CD4-positive, alpha-beta T cell (primary cell): Measurements from ENCODE around the gene TSPAN31. TPM values are rescaled to one million over a fixed set of nuclear protein-coding genes. Genes with fewer than 3 reads are reported as not detected.

Source experiments
- ATAC-seq: fragments of 200-7000 bp; cut with Tn5 transposase; one replicate; pipeline ENCODE4 v1.10.0; 2022; ENCODE audit warnings: mild to moderate bottlenecking; ENCODE audit not compliant: poor library complexity
- CTCF ChIA-PET: fragments of 350-600 bp; sonication (Branson Sonifier 250); formaldehyde crosslinking; loops from one replicate; lab custom pipeline; 2021; ENCODE audit warnings: antibody characterized with exemption, inconsistent platforms; lab: Charles Lee
- POLR2A ChIA-PET: fragments of 350-600 bp; sonication (Branson Sonifier 250); formaldehyde crosslinking; loops from one replicate; lab custom pipeline; 2021; ENCODE audit warnings: antibody characterized with exemption, inconsistent platforms; lab: Charles Lee
- DNase-seq, 14 experiments: peaks; one replicate each; pipeline ENCODE4 v3.0.0-alpha.2; 2013 to 2020; ENCODE audit warnings: mixed read lengths in 2 of 14
- H3K27ac ChIP-seq, 2 donors: one replicate each; pipeline versions ENCODE4 v1.5.1 to v1.7.0; 2013; ENCODE audit warnings: low read length in 2 of 2, low read depth in 1 of 2, mild to moderate bottlenecking in 1 of 2
- H3K27me3 ChIP-seq, 2 experiments: 1 replicate in 1 of 2; 2 replicates in 1 of 2; pipeline versions ENCODE4 v1.6.1 to v1.7.0; 2013; ENCODE audit warnings: low read length in 2 of 2, control low read depth in 1 of 2, mild to moderate bottlenecking in 1 of 2, moderate library complexity in 1 of 2; ENCODE audit not compliant: insufficient read depth in 2 of 2, control insufficient read depth in 1 of 2
- H3K36me3 ChIP-seq: one replicate; pipeline ENCODE4 v1.6.1; 2013; ENCODE audit warnings: low read length, control low read depth; ENCODE audit not compliant: insufficient read depth
- H3K4me1 ChIP-seq: one replicate; pipeline ENCODE4 v1.6.1; 2013; ENCODE audit warnings: low read length, control low read depth; ENCODE audit not compliant: insufficient read depth
- H3K4me3 ChIP-seq: one replicate; pipeline ENCODE4 v1.5.1; 2013; ENCODE audit warnings: mild to moderate bottlenecking, low read length, moderate library complexity
- H3K9me3 ChIP-seq, 2 experiments: 1 replicate in 1 of 2; 2 replicates in 1 of 2; pipeline versions ENCODE4 v1.6.1 to v1.7.0; 2013; ENCODE audit warnings: low read length in 2 of 2, mild to moderate bottlenecking in 2 of 2, control low read depth in 1 of 2, moderate library complexity in 1 of 2; ENCODE audit not compliant: control insufficient read depth in 1 of 2, insufficient read depth in 1 of 2
- H3K27ac Mint-ChIP-seq: one replicate; pipeline ENCODE4 v1.8.0; 2020; ENCODE audit warnings: mixed read lengths
- H3K27me3 Mint-ChIP-seq: one replicate; pipeline ENCODE4 v1.8.0; 2021; ENCODE audit warnings: mixed read lengths
- H3K36me3 Mint-ChIP-seq: one replicate; pipeline ENCODE4 v1.8.0; 2021; ENCODE audit warnings: low read depth, mixed read lengths
- H3K4me1 Mint-ChIP-seq: one replicate; pipeline ENCODE4 v1.8.0; 2021; ENCODE audit warnings: low read depth, mixed read lengths
- H3K4me3 Mint-ChIP-seq: one replicate; pipeline ENCODE4 v1.8.0; 2020; ENCODE audit warnings: mild to moderate bottlenecking, mixed read lengths
- H3K9me3 Mint-ChIP-seq: one replicate; pipeline ENCODE4 v1.8.0; 2020; ENCODE audit warnings: mixed read lengths
- CTCF ChIP-seq: fragments of 200-600 bp; IDR thresholded peaks from one replicate; pipeline ENCODE4 v1.8.0; 2022; ENCODE audit warnings: antibody characterized with exemption, mild to moderate bottlenecking
- intact Hi-C, 2 experiments: fragments of 100-400 bp; cut with DNase I in 1 of 2; cut with micrococcal nuclease in 1 of 2; formaldehyde crosslinking; loops; one replicate each; pipeline versions ENCODE4 v1.15.1 to v1.9.0; 2023 to 2025; cut with DNase I, micrococcal nuclease
- total RNA-seq, 174 experiments: library from RNA in 2 of 174; stranded (reverse) in 2 of 174; gene quantifications; one replicate each; pipeline ENCODE4 v1.2.3 and lab custom pipeline; 2021 to 2026

TSPAN31 gene
- total RNA-seq, 2 experiments from 2014 or later = 10.3 to 10.7 TPM

GRCh38 chr12:57753756-57754337 lies 9.0 kb downstream of the TSPAN31 start:
- Mint-ChIP-seq H3K4me3 (peak overlapping the region; percentile 89), H3K36me3 (peaks cover 51% of the 10 kb centered on the region), H3K9me3 (no peaks in the 10 kb centered on the region), H3K4me1 (peaks cover 65% of the 10 kb centered on the region), H3K27ac (peak overlapping the region; percentile 87), H3K27me3 (no peaks in the 10 kb centered on the region)
- H3K27ac ChIP-seq = peak overlapping the region; percentile 56 to 75
- ChIA-PET POLR2A (interaction anchor here (0.6 to 4.1 kb wide), 5 partner anchors 9 to 187 kb away, joined by 3 to 28 read pairs (median 4); partner anchors contain the start of genes EEF1AKMT3, METTL1, OS9 and TSPAN31), CTCF (no interaction called here)
- peaks cover 25% of the 10 kb centered on the region for H3K36me3 ChIP-seq
- no peak for TF ChIP-seq CTCF
- ATAC-seq = no peak
- no peaks in the 10 kb centered on the region for H3K27me3 ChIP-seq
- DNase-seq = peak in 2 of 14 experiments; percentile 16 to 28
- H3K9me3 ChIP-seq = no peaks in the 10 kb centered on the region
- intact Hi-C loops = loop anchor here (5.0 kb wide), 3 partner anchors 93 to 277 kb away; partner anchors contain the start of genes ARHGAP9 (in 1 of the 2), CTDSP2 (in 1 of the 2), DDIT3 (in 1 of the 2) and MBD6 (in 1 of the 2)
- H3K4me3 ChIP-seq = peak overlapping the region; percentile 61
- H3K4me1 ChIP-seq = peaks cover 57% of the 10 kb centered on the region

GRCh38 chr12:57754411-57755193 lies 9.8 kb downstream of the TSPAN31 start, which contains the start of gene MARCHF9:
Gene MARCHF9 (plus strand): TSS chr12:57755103. CDS start chr12:57755529, 426 bp downstream.
- H3K4me3 ChIP-seq = peak within 1 kb of the TSS; percentile 61
- intact Hi-C loops = loop anchor here (5.0 kb wide), 4 partner anchors 78 to 277 kb away; partner anchors contain the start of genes ARHGAP9 (in 1 of the 2), CTDSP2 (in 1 of the 2), DDIT3 (in 1 of the 2) and MBD6 (in 1 of the 2)
- peak within 1 kb of the TSS; percentile 92 for H3K4me3 Mint-ChIP-seq
- H3K27me3 Mint-ChIP-seq = no peaks in the 10 kb centered on the region
- DNase-seq (peak; percentile 68 to 95 (median 86)), ATAC-seq (peak; percentile 52)
- peak within 1 kb of the TSS; percentile 93 for H3K27ac Mint-ChIP-seq
- H3K36me3 ChIP-seq = peaks cover 25% of the 10 kb centered on the region
- H3K27ac ChIP-seq = peak within 1 kb of the TSS; percentile 56 to 75
- H3K9me3 Mint-ChIP-seq = no peaks in the 10 kb centered on the region
- H3K4me1 Mint-ChIP-seq = peaks cover 71% of the 10 kb centered on the region
- no peaks in the 10 kb centered on the region for H3K9me3 ChIP-seq
- ChIA-PET POLR2A (interaction anchor here (0.6 to 4.1 kb wide), 6 partner anchors 9 to 186 kb away, joined by 3 to 28 read pairs (median 6); partner anchors contain the start of genes CTDSP2, EEF1AKMT3, METTL1 and OS9), CTCF (interaction anchor here (2.4 to 2.5 kb wide), 2 partner anchors 13 to 28 kb away, joined by 12 to 20 read pairs; partner anchors contain the start of gene TSFM)
- no peak for TF ChIP-seq CTCF
- no peaks in the 10 kb centered on the region for H3K27me3 ChIP-seq
- peaks cover 52% of the 10 kb centered on the region for H3K36me3 Mint-ChIP-seq
- H3K4me1 ChIP-seq = peaks cover 63% of the 10 kb centered on the region

- Mint-ChIP-seq H3K27ac (no peak overlapping the region), H3K27me3 (no peaks in the 10 kb centered on the region), H3K36me3 (peaks cover 56% of the 10 kb centered on the region), H3K4me1 (peaks cover 73% of the 10 kb centered on the region), H3K9me3 (no peaks in the 10 kb centered on the region), H3K4me3 (no peak overlapping the region)
- no peak for TF ChIP-seq CTCF
- H3K9me3 ChIP-seq = no peaks in the 10 kb centered on the region
- ChIA-PET POLR2A (interaction anchor here (2.5 to 4.1 kb wide), 3 partner anchors 10 to 91 kb away, joined by 7 to 28 read pairs (median 26); partner anchors contain the start of genes CTDSP2 and TSPAN31), CTCF (interaction anchor here (2.4 to 2.5 kb wide), 2 partner anchors 14 to 27 kb away, joined by 12 to 20 read pairs; partner anchors contain the start of gene TSFM)
- peak overlapping the region in 1 of 2 donors; percentile 75 for H3K27ac ChIP-seq
- H3K4me3 ChIP-seq = peak overlapping the region; percentile 61
- peaks cover 63% of the 10 kb centered on the region for H3K4me1 ChIP-seq
- ATAC-seq (no peak), DNase-seq (peak in 1 of 14 experiments; percentile 6)
- H3K27me3 ChIP-seq = no peaks in the 10 kb centered on the region
- H3K36me3 ChIP-seq = peaks cover 24% of the 10 kb centered on the region
- intact Hi-C loops = loop anchor here in 1 of 2 experiments (5.0 kb wide), 1 partner anchor 77 kb away; no protein-coding TSS in a partner anchor
These were observed 10.3 kb downstream of the TSPAN31 start for GRCh38 chr12:57755194-57755453.
